Keratinocyte (primary cell): ENCODE data around the gene WFDC5. TPM values are rescaled to one million over a fixed set of nuclear protein-coding genes. Genes with fewer than 3 reads are reported as not detected.

Source experiments
- DNase-seq: peaks from one replicate; pipeline ENCODE4 v3.0.0-alpha.2; 2011; ENCODE audit warnings: low read depth, missing footprints, low spot score
- FAIRE-seq: peaks from 2 replicates; lab custom pipeline; 2011; peaks lifted over from hg19 to GRCh38; lab: Jason Lieb, UNC
- H2AFZ ChIP-seq: 2 replicates; pipeline ENCODE4 v1.6.0; 2012; ENCODE audit warnings: low read length, control low read depth, inconsistent platforms; ENCODE audit not compliant: control insufficient read depth
- H3K27ac ChIP-seq: 2 replicates; pipeline ENCODE4 v1.5.1; 2011; ENCODE audit warnings: low read length; ENCODE audit not compliant: control insufficient read depth, insufficient read depth
- H3K27me3 ChIP-seq: 3 replicates; pipeline ENCODE4 v1.6.0; 2011; ENCODE audit warnings: low read length; ENCODE audit not compliant: control insufficient read depth, insufficient read depth; ENCODE audit errors: extremely low read depth
- H3K36me3 ChIP-seq, 2 experiments: 2 replicates in 1 of 2; 3 replicates in 1 of 2; pipeline ENCODE4 v1.5.1; 2011; ENCODE audit warnings: low read length in 2 of 2, mild to moderate bottlenecking in 1 of 2; ENCODE audit not compliant: control insufficient read depth in 2 of 2, insufficient read depth in 2 of 2; ENCODE audit errors: extremely low read depth in 1 of 2
- H3K4me1 ChIP-seq: 3 replicates; pipeline ENCODE4 v1.5.1; 2011; ENCODE audit warnings: low read length; ENCODE audit not compliant: control insufficient read depth, insufficient read depth; ENCODE audit errors: extremely low read depth
- H3K4me2 ChIP-seq: 3 replicates; pipeline ENCODE4 v1.6.0; 2011; ENCODE audit warnings: low read depth, low read length; ENCODE audit not compliant: control insufficient read depth, insufficient read depth; ENCODE audit errors: extremely low read depth
- H3K4me3 ChIP-seq, 3 experiments: fragments of 200-600 bp in 1 of 3; sonication (generic) in 1 of 3; 2 replicates in 2 of 3; 3 replicates in 1 of 3; pipeline ENCODE4 v1.5.1; 2011 to 2016; ENCODE audit warnings: low read length in 3 of 3, mild to moderate bottlenecking in 3 of 3, control low read depth in 2 of 3, inconsistent platforms in 1 of 3, low read depth in 1 of 3, mixed read lengths in 1 of 3, mixed run types in 1 of 3, moderate library complexity in 1 of 3; ENCODE audit not compliant: control insufficient read depth in 2 of 3, insufficient read depth in 2 of 3; ENCODE audit errors: extremely low read depth in 1 of 3
- H3K79me2 ChIP-seq: 2 replicates; pipeline ENCODE4 v1.6.0; 2012; ENCODE audit warnings: low read length; ENCODE audit not compliant: control insufficient read depth, insufficient read depth
- H3K9ac ChIP-seq: 3 replicates; pipeline ENCODE4 v1.6.0; 2011; ENCODE audit warnings: low read length; ENCODE audit not compliant: control insufficient read depth, insufficient read depth; ENCODE audit errors: extremely low read depth
- H3K9me1 ChIP-seq: 3 replicates; pipeline ENCODE4 v1.6.0; 2011; ENCODE audit warnings: low read length; ENCODE audit not compliant: control insufficient read depth, insufficient read depth; ENCODE audit errors: extremely low read depth
- H3K9me3 ChIP-seq: 2 replicates; pipeline ENCODE4 v1.5.1; 2012; ENCODE audit warnings: low read depth, low read length; ENCODE audit not compliant: control insufficient read depth
- H4K20me1 ChIP-seq: 3 replicates; pipeline ENCODE4 v1.6.0; 2011; ENCODE audit warnings: low read length; ENCODE audit not compliant: control insufficient read depth, insufficient read depth; ENCODE audit errors: extremely low read depth
- CTCF ChIP-seq, 3 experiments: IDR thresholded peaks in 1 of 3; conservative IDR thresholded peaks in 1 of 3; optimal IDR thresholded peaks in 1 of 3; 2 replicates in 2 of 3; 3 replicates in 1 of 3; pipeline versions ENCODE3 to v1.5.1; 2011; ENCODE audit warnings: low read length in 3 of 3, mild to moderate bottlenecking in 3 of 3, moderate library complexity in 2 of 3, control low read depth in 1 of 3, inconsistent platforms in 1 of 3; ENCODE audit not compliant: insufficient read depth in 2 of 3; ENCODE audit errors: extremely low read depth in 1 of 3
- EZH2 ChIP-seq: IDR thresholded peaks from one replicate; pipeline ENCODE4 v1.6.1; 2012; ENCODE audit warnings: inconsistent platforms, mild to moderate bottlenecking, low read length, moderate library complexity
- dilution Hi-C: fragments of 300-500 bp; cut with MboI; formaldehyde crosslinking; loops from one replicate; pipeline ENCODE4 v1.7.0; 2020; ENCODE audit warnings: low sequenced_read_pairs; ENCODE audit not compliant: extremely low pct_ligation_motif_present
- polyA plus RNA-seq, 5 experiments: library from polyadenylated mRNA; depleted of rRNA in 3 of 5; stranded (reverse) in 3 of 5; stranded (forward) in 1 of 5; unstranded in 1 of 5; fragments of >200 nt; gene quantifications; 1 replicate in 1 of 5; 2 replicates in 3 of 5; 3 replicates in 1 of 5; pipeline versions ENCODE4 v1.2.1 to v1.2.3, GENCODE V29; 2011 to 2012; ENCODE audit warnings: missing spikeins in 2 of 5, low read depth in 1 of 5, low replicate concordance in 1 of 5

WFDC5 gene
- polyA plus RNA-seq, 1 donor (not counting 4 experiments of a cell fraction or from before 2014, with no cell fraction given), result 5.1 TPM

GRCh38 chr20:45153147-45153546 lies 38.2 kb upstream of the WFDC5 start:
- H4K20me1 ChIP-seq, result no peaks in the 10 kb centered on the region
- H3K4me1 ChIP-seq, result peaks cover 6% of the 10 kb centered on the region
- H3K9me3 ChIP-seq, result no peaks in the 10 kb centered on the region
- H3K79me2 ChIP-seq, result no peaks in the 10 kb centered on the region
- TF ChIP-seq CTCF (optimal IDR thresholded peaks at IDR 0.05 in 1 of 3, IDR thresholded peaks at IDR 0.05 in 1 of 3, conservative IDR thresholded peaks at IDR 0.05 in 1 of 3; ENCODE audit: extremely low read depth in 1 of 3, insufficient read depth in 2 of 3, low read length in 3 of 3), result no peak
- no peak for TF ChIP-seq EZH2
- dilution Hi-C loops, result no loop called here
- FAIRE-seq, result no peak
- peaks cover 5% of the 10 kb centered on the region for H3K27me3 ChIP-seq
- H3K27ac ChIP-seq, result no peak overlapping the region
- H3K36me3 ChIP-seq, result no peaks in the 10 kb centered on the region
- no peak overlapping the region for H3K4me2 ChIP-seq
- DNase-seq, result no peak
- no peak overlapping the region for H3K9ac ChIP-seq
- H3K9me1 ChIP-seq, result no peaks in the 10 kb centered on the region
- H2AFZ ChIP-seq, result no peak overlapping the region
- H3K4me3 ChIP-seq, result no peak overlapping the region

GRCh38 chr20:45152405-45152804 lies 37.4 kb upstream of the WFDC5 start:
- DNase-seq (no peak), FAIRE-seq (no peak)
- TF ChIP-seq EZH2 (no peak), CTCF (optimal IDR thresholded peaks at IDR 0.05 in 1 of 3, IDR thresholded peaks at IDR 0.05 in 1 of 3, conservative IDR thresholded peaks at IDR 0.05 in 1 of 3; ENCODE audit: extremely low read depth in 1 of 3, insufficient read depth in 2 of 3, low read length in 3 of 3) (no peak)
- Histone ChIP-seq H3K36me3 (no peaks in the 10 kb centered on the region), H2AFZ (no peak overlapping the region), H3K27ac (no peak overlapping the region), H3K27me3 (peaks cover 5% of the 10 kb centered on the region), H4K20me1 (no peaks in the 10 kb centered on the region), H3K9ac (no peak overlapping the region), H3K79me2 (no peaks in the 10 kb centered on the region), H3K4me3 (no peak overlapping the region), H3K9me3 (no peaks in the 10 kb centered on the region), H3K9me1 (no peaks in the 10 kb centered on the region), H3K4me2 (no peak overlapping the region), H3K4me1 (peaks cover under 1% of the 10 kb centered on the region)
- dilution Hi-C loops, result no loop called here
